Transverse colon (tissue), 3 donors: ENCODE data around the gene PERM1.
"Not testable (repeated sequence)": the region's sequence is repeated elsewhere in the genome, so short reads cannot be mapped to it uniquely, and the experiment has no call there.

Experiments
- CTCF ChIP-seq, 5 experiments: fragments of 200-600 bp in 3 of 5; fragments of 450-650 bp in 2 of 5; sonication (generic) in 3 of 5; IDR thresholded peaks; 1 replicate in 2 of 5; 2 replicates in 3 of 5; pipeline ENCODE4 v1.5.1; 2016 to 2017; ENCODE audit warnings: antibody characterized with exemption in 5 of 5, inconsistent platforms in 3 of 5, mild to moderate bottlenecking in 2 of 5, moderate library complexity in 1 of 5
- EP300 ChIP-seq: sonication (generic); formaldehyde crosslinking; IDR thresholded peaks from one replicate; pipeline ENCODE4 v1.6.1; 2017; ENCODE audit warnings: antibody characterized with exemption, low read depth
- POLR2A ChIP-seq: fragments of 450-650 bp; IDR thresholded peaks from one replicate; pipeline ENCODE4 v1.6.1; 2016; ENCODE audit warnings: antibody characterized with exemption, mild to moderate bottlenecking, moderate library complexity

- not testable (repeated sequence) for TF ChIP-seq CTCF (IDR thresholded peaks at IDR 0.05); POLR2A; EP300
These were observed 12.7 kb upstream of the PERM1 start for GRCh38 chr1:994546-994945.
